ENCODE data around the gene SMIM33.

GRCh38 chr5:139460455-139460854 lies 10.3 kb upstream of the SMIM33 start:
- TF ChIP-seq CTCF (IDR thresholded peaks at IDR 0.05) (no peak), PREB (CRISPR knock-in tag; IDR thresholded peaks at IDR 0.05; ENCODE audit: borderline replicate concordance) (no peak), SP1 (CRISPR knock-in tag; conservative IDR thresholded peaks at IDR 0.05) (no peak), JUN (CRISPR knock-in tag; IDR thresholded peaks at IDR 0.05) (no peak), IRF1 (CRISPR knock-in tag; IDR thresholded peaks at IDR 0.05) (no peak), ZNF232 (CRISPR knock-in tag; IDR thresholded peaks at IDR 0.05) (no peak), CREB1 (CRISPR knock-in tag; IDR thresholded peaks at IDR 0.05) (no peak), NFYB (CRISPR knock-in tag; conservative IDR thresholded peaks at IDR 0.05; ENCODE audit: low read depth) (no peak), FOXJ3 (CRISPR knock-in tag; IDR thresholded peaks at IDR 0.05; ENCODE audit: borderline replicate concordance) (no peak), FOXP1 (CRISPR knock-in tag; IDR thresholded peaks at IDR 0.05; ENCODE audit: borderline replicate concordance) (no peak), GRHL2 (CRISPR knock-in tag; IDR thresholded peaks at IDR 0.05; ENCODE audit: insufficient replicate concordance, severe bottlenecking) (no peak)
